ENCODE measurements around the gene TMEM53.

DNA sequence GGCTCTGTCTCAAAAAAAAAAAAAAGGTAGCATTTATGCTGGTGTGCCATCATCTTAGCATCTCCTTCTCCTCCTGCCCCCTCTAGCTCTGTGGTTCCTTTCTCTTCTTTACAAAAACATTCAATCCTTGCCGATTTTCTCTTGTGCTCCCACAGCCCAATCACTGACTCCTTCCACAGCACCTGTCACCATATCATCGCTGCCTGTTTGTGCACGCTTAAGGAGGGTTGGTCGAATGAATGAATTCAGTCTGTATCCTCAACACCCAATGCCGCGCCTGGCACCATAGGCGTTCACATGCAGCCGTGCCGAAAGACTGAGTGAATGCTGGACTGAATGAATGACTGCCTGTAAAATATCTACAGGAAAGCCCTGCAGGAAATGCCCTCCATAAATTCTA lies 48.8 kb upstream of the TMEM53 start:
- TF ChIP-seq CTCF (IDR thresholded peaks at IDR 0.05; ENCODE audit: insufficient read depth, low read length, poor library complexity, severe bottlenecking): no peak
- no peak for TF ChIP-seq EZH2phosphoT487 (conservative IDR thresholded peaks at IDR 0.05; ENCODE audit: low read length)

Data from SU-DHL-6 (cell line).